A549 treated with CpdA at 1 μM for 4 hours (cell line): ENCODE results near the gene ZFY. TPM values are rescaled to one million over a fixed set of nuclear protein-coding genes. Genes with fewer than 3 reads are reported as not detected.

Experiments used
- total RNA-seq: library from RNA; stranded (reverse); fragments of 200-300 nt; extraction: Qiagen RNA extraction; gene quantifications from 5 replicates; pipeline ENCODE4 v1.2.3, GENCODE V29; 2022; ENCODE audit warnings: low read depth

ZFY gene
- 2.8 to 5.0 TPM (median 3.4 TPM) in 5 replicates for total RNA-seq

DNA sequence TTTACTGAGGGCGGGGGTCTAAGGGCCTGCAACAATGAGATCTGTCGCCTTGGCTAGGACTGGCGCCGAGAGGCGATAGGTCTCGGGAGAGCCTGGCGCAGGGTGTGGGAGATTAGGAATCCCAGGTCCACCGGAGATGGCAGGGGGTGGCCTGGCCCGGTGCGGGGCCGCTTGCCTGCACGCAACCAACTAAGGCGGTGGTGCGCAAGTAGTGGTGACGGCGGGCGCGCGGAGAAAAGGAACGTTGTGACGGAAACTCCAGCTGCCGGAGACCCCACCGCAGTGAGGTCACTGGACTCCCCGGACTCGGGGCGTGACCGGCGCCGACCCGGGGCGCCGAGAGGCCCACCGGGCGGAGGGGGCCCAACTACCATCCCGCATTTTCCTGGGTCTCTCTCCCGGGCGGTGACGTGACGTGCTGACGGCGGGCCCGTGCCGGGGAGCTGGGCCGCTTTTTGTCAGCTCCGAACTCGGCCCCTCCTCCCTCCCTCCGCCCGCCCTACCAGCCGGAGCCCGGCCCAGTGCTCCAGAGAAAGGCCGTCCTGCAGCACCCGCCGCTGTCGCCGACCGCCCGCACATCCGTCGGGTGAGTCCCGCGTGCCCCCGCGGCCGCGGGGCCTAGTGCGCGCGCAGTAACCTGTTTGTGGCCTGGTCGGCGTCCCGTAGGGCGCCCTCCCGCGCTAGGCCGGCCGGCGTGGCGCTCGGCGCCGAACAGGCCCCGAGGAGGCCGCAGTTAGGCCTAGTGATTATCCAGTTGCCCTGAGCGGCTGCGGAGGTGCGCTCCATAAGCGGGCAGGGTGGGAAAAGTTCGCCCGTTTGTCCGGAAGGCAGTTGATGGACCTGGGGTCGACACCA lies at the start of gene ZFY:
Gene ZFY, plus strand, starts transcription at position 521 of the 855 bp plus-strand sequence. CDS start 18,556 bp downstream, outside the sequence.

Other genes starting within 250 kb of the ZFY start
- gene SRY, start 147.7 kb upstream of the ZFY start, total RNA-seq = not detected in 5 replicates
- 246 to 321 TPM (median 301 TPM) in 5 replicates for gene RPS4Y1, start 93.8 kb upstream of the ZFY start, total RNA-seq